GM12878 (cell line): ENCODE measurements around the gene FNDC3B. TPM values are rescaled to one million over a fixed set of nuclear protein-coding genes. Genes with fewer than 3 reads are reported as not detected.

Source experiments
- ATAC-seq: fragments of 200-7000 bp; cut with Tn5 transposase; 3 replicates; pipeline ENCODE4 v1.9.1; 2020; ENCODE audit warnings: mild to moderate bottlenecking, moderate library complexity
- BruUV-seq: library from RNA; stranded (reverse); fragments of 400-500 nt; replicated peaks from 2 replicates; lab custom pipeline; 2021; lab: Mats Ljungman, UMichigan
- CTCF ChIA-PET: fragments of 300-600 bp; sonication (Branson Sonifier 250); formaldehyde crosslinking; extraction: SDS; loops from one replicate; lab custom pipeline; 2021; ENCODE audit warnings: inconsistent platforms; lab: Yijun Ruan, JAX
- POLR2A ChIA-PET: fragments of 350-600 bp; formaldehyde crosslinking; extraction: SDS; loops from one replicate; lab custom pipeline; 2021; ENCODE audit warnings: inconsistent platforms; lab: Charles Lee
- RAD21 ChIA-PET: fragments of 300-600 bp; sonication (Branson Sonifier 250); formaldehyde crosslinking; loops from one replicate; lab custom pipeline; 2023; ENCODE audit warnings: antibody characterized with exemption; ENCODE audit not compliant: unreplicated experiment; lab: Charles Lee
- SMC1A ChIA-PET: fragments of 300-600 bp; sonication (Branson Sonifier 250); formaldehyde crosslinking; loops from one replicate; lab custom pipeline; 2023; ENCODE audit not compliant: unreplicated experiment, uncharacterized antibody; lab: Charles Lee
- DNase-seq: peaks from one replicate; pipeline ENCODE4 v3.0.0-alpha.2; 2011; ENCODE audit warnings: low read depth, low spot score
- FAIRE-seq: peaks from 3 replicates; lab custom pipeline; 2011; peaks lifted over from hg19 to GRCh38; lab: Jason Lieb, UNC
- H2AFZ ChIP-seq: 2 replicates; pipeline ENCODE4 v1.6.0; 2011; ENCODE audit warnings: low read depth, low read length, control low read depth; ENCODE audit not compliant: control insufficient read depth
- H3K27ac ChIP-seq: 2 replicates; pipeline ENCODE4 v1.5.1; 2011; ENCODE audit warnings: control low read depth; ENCODE audit not compliant: control insufficient read depth, insufficient read depth
- H3K27me3 ChIP-seq, 2 experiments: replicated peaks in 1 of 2; 2 replicates each; pipeline versions ENCODE4 v1.6.0 to v1.6.1; 2011; ENCODE audit warnings: low read length in 1 of 2; ENCODE audit not compliant: control insufficient read depth in 2 of 2, insufficient read depth in 2 of 2
- H3K36me3 ChIP-seq, 2 experiments: 2 replicates each; pipeline ENCODE4 v1.5.1; 2011; ENCODE audit warnings: low read length in 1 of 2; ENCODE audit not compliant: control insufficient read depth in 2 of 2, insufficient read depth in 2 of 2
- H3K4me1 ChIP-seq: 2 replicates; pipeline ENCODE4 v1.6.1; 2011; ENCODE audit warnings: mild to moderate bottlenecking, low read length, moderate library complexity, mixed read lengths; ENCODE audit not compliant: control insufficient read depth, insufficient read depth
- H3K4me2 ChIP-seq: 2 replicates; pipeline ENCODE4 v1.6.0; 2011; ENCODE audit warnings: control low read depth; ENCODE audit not compliant: control insufficient read depth, insufficient read depth
- H3K4me3 ChIP-seq: fragments of 200-600 bp; sonication (generic); 2 replicates; pipeline ENCODE4 v1.5.1; 2016
- H3K79me2 ChIP-seq: 2 replicates; pipeline ENCODE4 v1.6.0; 2011; ENCODE audit warnings: low read length; ENCODE audit not compliant: control insufficient read depth, insufficient read depth
- H3K9ac ChIP-seq: 2 replicates; pipeline ENCODE4 v1.8.0; 2011; ENCODE audit warnings: low read length, control low read depth, mixed read lengths; ENCODE audit not compliant: control insufficient read depth, insufficient read depth
- H3K9me3 ChIP-seq: replicated peaks from 3 replicates; pipeline ENCODE4 v1.5.1; 2011; ENCODE audit warnings: mild to moderate bottlenecking, low read length; ENCODE audit not compliant: control insufficient read depth, insufficient read depth
- H4K20me1 ChIP-seq: 2 replicates; pipeline ENCODE4 v1.6.0; 2011; ENCODE audit not compliant: control insufficient read depth, insufficient read depth
- CTCF ChIP-seq, 3 experiments: IDR thresholded peaks in 2 of 3; conservative IDR thresholded peaks in 1 of 3; 2 replicates each; pipeline ENCODE4 v1.5.1; 2011; ENCODE audit warnings: low read depth in 3 of 3, low read length in 3 of 3, mild to moderate bottlenecking in 3 of 3, control low read depth in 2 of 3, moderate library complexity in 2 of 3, inconsistent platforms in 1 of 3, mixed read lengths in 1 of 3; ENCODE audit not compliant: control insufficient read depth in 2 of 3, insufficient read depth in 1 of 3; ENCODE audit errors: extremely low read depth in 1 of 3
- EP300 ChIP-seq, 2 experiments: fragments of 150-350 bp in 1 of 2; IDR thresholded peaks; 2 replicates each; pipeline ENCODE4 v1.6.1; 2011 to 2012; ENCODE audit warnings: low read depth in 2 of 2, low read length in 2 of 2, borderline replicate concordance in 1 of 2, improper control_type of control experiment in 1 of 2, inconsistent platforms in 1 of 2; ENCODE audit not compliant: control insufficient read depth in 1 of 2
- YBX1 ChIP-seq: fragments of 450-650 bp; IDR thresholded peaks from 2 replicates; pipeline ENCODE4 v1.6.1; 2016; ENCODE audit warnings: antibody characterized with exemption
- ZBTB33 ChIP-seq: fragments of 450-650 bp; IDR thresholded peaks from 2 replicates; pipeline ENCODE4 v1.6.1; 2017; ENCODE audit warnings: mild to moderate bottlenecking
- ZBTB4 ChIP-seq: fragments of 450-650 bp; formaldehyde crosslinking; IDR thresholded peaks from 2 replicates; pipeline ENCODE4 v1.4.0; 2022; ENCODE audit warnings: mild to moderate bottlenecking, moderate library complexity
- WGBS: methylation state at CpG from one replicate; pipeline ENCODE4 v1.1.6; 2016; ENCODE audit warnings: low lambda C conversion rate; ENCODE audit not compliant: insufficient replicate concordance, insufficient coverage; ENCODE audit errors: missing lambda C conversion rate; 5-methylcytosine and 5-hydroxymethylcytosine counted together
- in situ Hi-C: fragments of 300-500 bp; cut with MboI; formaldehyde crosslinking; loops from 9 replicates; pipeline ENCODE4 v1.14.3; 2018; ENCODE audit warnings: mixed read lengths
- intact Hi-C: fragments of 100-400 bp; cut with micrococcal nuclease; formaldehyde crosslinking; loops from one replicate; pipeline ENCODE4 v1.14.2; 2022; ENCODE audit not compliant: unreplicated experiment
- polyA plus RNA-seq, 11 experiments: library from polyadenylated mRNA; depleted of rRNA in 4 of 11; unstranded in 6 of 11; stranded (reverse) in 5 of 11; fragments of >200 nt; fragmentation: Nextera tagmentation in 4 of 11; fragmentation: Illumina TruSeq in 1 of 11; extraction: Ambion mirVana in 4 of 11; extraction: Trizol in 1 of 11; gene quantifications; 1 replicate in 1 of 11; 2 replicates in 10 of 11; pipeline versions ENCODE4 v1.2.1 to v1.2.3, GENCODE V29; 2011 to 2016; ENCODE audit warnings: inconsistent platforms in 2 of 11, missing spikeins in 2 of 11, low read depth in 1 of 11
- total RNA-seq, 4 experiments: library from RNA; depleted of rRNA in 3 of 4; stranded (reverse); fragments of >200 nt in 3 of 4; fragmentation: Illumina TruSeq in 1 of 4; extraction: Trizol in 1 of 4; gene quantifications; 2 replicates each; pipeline versions ENCODE4 v1.2.1 to v1.2.3, GENCODE V29; 2013 to 2021

The FNDC3B gene
- total and polyA plus RNA-seq, 10 of the 15 experiments (the other 5 are each of a cell fraction or from before 2014, with no cell fraction given) = 7.9 to 35.0 (median 18.5) TPM

- WGBS = 73% methylated on average over 5 of the region's 5 CpGs
- Histone ChIP-seq H3K79me2 (no peaks in the 10 kb centered on the region; the same call in none of the 2 replicates), H3K9me3 (peaks cover 11% of the 10 kb centered on the region), H3K27me3 (no peaks in the 10 kb centered on the region), H4K20me1 (no peaks in the 10 kb centered on the region), H3K4me3 (no peak overlapping the region), H2AFZ (no peak overlapping the region), H3K9ac (no peak overlapping the region), H3K27ac (no peak overlapping the region), H3K4me1 (no peaks in the 10 kb centered on the region), H3K36me3 (peaks cover 4 to 8% of the 10 kb centered on the region in 2 experiments; a peak in 2 of 4 replicates), H3K4me2 (no peak overlapping the region)
- FAIRE-seq (no peak), ATAC-seq (peak; percentile 45), DNase-seq (no peak)
- ChIA-PET POLR2A (no interaction called here), SMC1A (interaction anchor here (0.7 to 2.7 kb wide), 9 partner anchors 8 to 97 kb away, joined by 3 to 15 read pairs (median 5); no protein-coding TSS in a partner anchor), CTCF (interaction anchor here (0.5 to 2.1 kb wide), 7 partner anchors 8 to 568 kb away, joined by 3 to 10 read pairs (median 3); no protein-coding TSS in a partner anchor), RAD21 (interaction anchor here (1.0 to 3.0 kb wide), 2 partner anchors 10 to 59 kb away, joined by 3 to 10 read pairs; no protein-coding TSS in a partner anchor)
- BruUV-seq = no TSS peak
- intact Hi-C loops = no loop called here
- in situ Hi-C loops = no loop called here
- TF ChIP-seq EP300 (IDR thresholded peaks at IDR 0.05; ENCODE audit: borderline replicate concordance in 1 of 2, control insufficient read depth in 1 of 2, low read depth in 2 of 2, low read length in 2 of 2) = no peak
- TF ChIP-seq YBX1 = no peak
- TF ChIP-seq ZBTB4 (CRISPR knock-in tag) = no peak
- TF ChIP-seq ZBTB33 = no peak
- no peak for TF ChIP-seq CTCF (IDR thresholded peaks at IDR 0.05 in 2 of 3, conservative IDR thresholded peaks at IDR 0.05 in 1 of 3; ENCODE audit: control insufficient read depth in 2 of 3, extremely low read depth in 1 of 3, insufficient read depth in 1 of 3, low read depth in 3 of 3, low read length in 3 of 3)
These were observed 197.7 kb downstream of the FNDC3B start for GRCh38 chr3:172236771-172237742.
